GM18507 (cell line): ENCODE measurements around the gene VIT.

Experiments used
- DNase-seq: peaks from one replicate; pipeline ENCODE4 v3.0.0; 2011; ENCODE audit warnings: low read depth; ENCODE audit not compliant: insufficient read length; ENCODE audit errors: extremely low spot score
- FAIRE-seq: peaks from 2 replicates; lab custom pipeline; 2011; peaks lifted over from hg19 to GRCh38; lab: Jason Lieb, UNC

Gene VIT, protein sequence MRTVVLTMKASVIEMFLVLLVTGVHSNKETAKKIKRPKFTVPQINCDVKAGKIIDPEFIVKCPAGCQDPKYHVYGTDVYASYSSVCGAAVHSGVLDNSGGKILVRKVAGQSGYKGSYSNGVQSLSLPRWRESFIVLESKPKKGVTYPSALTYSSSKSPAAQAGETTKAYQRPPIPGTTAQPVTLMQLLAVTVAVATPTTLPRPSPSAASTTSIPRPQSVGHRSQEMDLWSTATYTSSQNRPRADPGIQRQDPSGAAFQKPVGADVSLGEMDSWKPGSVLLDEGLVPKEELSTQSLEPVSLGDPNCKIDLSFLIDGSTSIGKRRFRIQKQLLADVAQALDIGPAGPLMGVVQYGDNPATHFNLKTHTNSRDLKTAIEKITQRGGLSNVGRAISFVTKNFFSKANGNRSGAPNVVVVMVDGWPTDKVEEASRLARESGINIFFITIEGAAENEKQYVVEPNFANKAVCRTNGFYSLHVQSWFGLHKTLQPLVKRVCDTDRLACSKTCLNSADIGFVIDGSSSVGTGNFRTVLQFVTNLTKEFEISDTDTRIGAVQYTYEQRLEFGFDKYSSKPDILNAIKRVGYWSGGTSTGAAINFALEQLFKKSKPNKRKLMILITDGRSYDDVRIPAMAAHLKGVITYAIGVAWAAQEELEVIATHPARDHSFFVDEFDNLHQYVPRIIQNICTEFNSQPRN

DNA sequence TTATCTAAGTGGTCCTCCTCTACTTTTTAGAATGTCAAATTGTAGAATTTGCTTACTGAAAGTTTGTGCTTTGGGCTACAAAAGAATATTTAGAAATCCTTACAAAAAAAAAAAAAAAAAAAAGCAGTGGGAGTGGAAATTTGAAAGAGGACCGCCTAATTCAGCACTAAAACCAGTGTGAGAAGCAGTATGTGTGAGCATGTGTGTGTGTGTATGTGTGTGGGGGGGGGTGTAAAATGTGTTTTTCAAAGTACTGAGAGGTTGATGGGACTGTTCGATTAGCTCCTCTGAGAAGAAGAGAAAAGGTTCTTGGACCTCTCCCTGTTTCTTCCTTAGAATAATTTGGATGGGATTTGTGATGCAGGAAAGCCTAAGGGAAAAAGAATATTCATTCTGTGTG lies at the start of gene VIT:
TSS of gene VIT (plus strand) at position 175 of the 400 bp plus-strand sequence. CDS start 19,664 bp downstream, outside the sequence.
- no peak for DNase-seq
- no peak for FAIRE-seq

DNA sequence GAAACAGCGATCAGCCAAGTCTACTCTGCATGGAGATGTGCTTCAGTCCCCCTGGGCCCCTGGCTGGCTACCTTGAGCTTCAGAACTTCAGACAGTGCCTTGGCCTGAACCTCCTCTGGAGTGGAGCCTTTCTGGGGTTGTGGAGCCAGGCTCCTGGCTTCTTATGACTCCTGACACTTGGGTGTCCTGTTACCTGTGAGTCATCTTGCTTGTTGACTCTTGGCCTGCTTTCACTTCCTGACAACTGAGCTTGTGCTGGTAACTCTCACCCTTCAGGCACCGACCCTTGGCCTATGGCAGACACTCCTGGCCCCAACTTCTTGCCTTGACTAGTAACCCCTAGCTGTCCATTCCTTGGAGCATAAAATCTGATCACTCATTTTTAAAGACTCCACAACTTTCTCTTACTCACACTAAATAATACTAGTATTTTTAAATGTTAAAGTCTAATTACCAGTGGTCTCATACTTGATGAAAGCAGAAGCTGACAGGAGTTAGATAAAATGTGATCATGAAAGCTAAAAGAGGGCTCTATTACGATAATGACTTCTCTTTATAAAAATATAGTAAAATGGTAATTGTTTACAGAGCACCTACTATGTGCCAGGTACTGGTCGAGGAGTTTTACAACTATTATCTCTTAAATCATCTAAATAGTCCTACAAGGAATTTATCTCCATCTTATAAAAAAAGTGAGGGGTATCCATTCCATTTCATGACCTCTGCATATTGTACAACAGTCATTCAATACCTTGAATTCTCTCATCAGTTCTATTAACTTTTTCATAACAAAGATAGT lies 46.3 kb upstream of the VIT start:
- DNase-seq (no peak), FAIRE-seq (no peak)

DNA sequence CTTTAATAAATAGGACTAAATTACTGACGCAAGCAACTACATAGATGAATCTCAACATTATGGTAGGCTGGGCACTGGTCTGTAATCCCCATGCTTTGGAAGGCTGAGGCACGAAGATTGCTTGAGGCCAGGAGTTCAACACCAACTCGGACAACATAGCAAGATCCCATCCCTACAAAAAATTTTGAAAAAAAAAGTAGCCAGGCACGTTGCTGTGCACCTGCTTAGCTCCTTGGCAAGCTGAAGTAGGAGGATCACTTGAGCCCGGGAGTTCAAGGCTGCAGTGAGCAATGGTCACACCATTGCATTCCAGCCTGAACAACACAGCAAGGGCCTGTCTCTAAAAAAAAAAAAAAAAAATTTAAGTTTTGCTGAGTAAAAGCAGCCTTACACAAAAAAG lies 43.4 kb upstream of the VIT start:
- FAIRE-seq (no peak), DNase-seq (no peak)

DNA sequence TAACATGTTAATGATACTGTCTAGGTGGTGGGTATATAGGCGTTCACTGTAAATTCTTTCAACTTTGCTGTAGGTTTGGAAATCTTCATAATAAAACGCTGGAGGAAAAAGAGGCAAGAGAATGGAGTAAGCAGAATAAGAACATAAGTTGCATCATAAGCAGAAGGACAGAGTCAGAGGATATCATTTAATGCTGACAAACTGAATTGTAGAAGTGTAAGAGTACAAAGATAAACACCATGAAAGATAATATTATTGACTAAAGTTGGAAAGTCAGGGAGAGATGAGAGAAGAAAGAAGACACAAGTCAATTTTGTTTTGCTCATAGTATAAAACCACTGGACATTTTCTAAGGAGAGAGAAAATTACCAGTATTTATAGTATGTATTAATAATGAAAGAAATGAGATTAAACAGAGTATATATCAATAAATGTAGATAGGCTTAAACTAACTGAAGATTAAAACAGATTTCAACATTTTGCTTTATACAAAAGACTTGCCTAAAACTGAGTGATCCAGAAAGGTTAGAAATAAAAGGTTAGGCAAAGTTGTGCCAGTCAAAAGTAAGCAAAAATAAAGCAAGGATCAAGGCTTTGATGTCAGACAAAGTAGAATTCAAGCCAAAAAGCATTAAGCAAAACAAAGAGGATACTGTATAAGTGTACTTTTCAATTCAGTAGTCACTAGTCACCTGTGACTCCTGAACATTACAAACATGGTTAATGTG lies 42.4 kb upstream of the VIT start:
- FAIRE-seq = no peak

DNA sequence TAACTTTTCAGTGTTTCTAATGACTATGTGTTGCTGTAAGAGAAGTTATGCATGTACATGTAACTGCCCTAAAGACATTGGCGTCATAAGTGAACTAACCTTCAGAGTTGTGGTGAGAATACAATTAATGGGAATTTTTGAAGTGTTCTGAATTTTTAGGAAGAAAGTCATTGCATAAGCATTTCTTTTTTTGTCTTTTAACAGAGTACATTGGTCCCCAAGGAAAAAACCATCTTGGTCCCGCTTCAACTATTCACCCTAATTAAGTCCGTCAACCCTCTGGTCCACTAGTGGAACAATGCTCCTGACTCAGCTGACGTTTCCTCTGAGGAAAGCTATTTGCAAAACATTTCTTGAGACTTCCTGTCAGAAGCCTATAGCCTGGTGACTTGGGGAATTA lies 41.1 kb upstream of the VIT start:
- DNase-seq (no peak), FAIRE-seq (no peak)

More for the DNA sequence above, 42.4 kb upstream of the VIT start:
- DNase-seq = no peak

DNA sequence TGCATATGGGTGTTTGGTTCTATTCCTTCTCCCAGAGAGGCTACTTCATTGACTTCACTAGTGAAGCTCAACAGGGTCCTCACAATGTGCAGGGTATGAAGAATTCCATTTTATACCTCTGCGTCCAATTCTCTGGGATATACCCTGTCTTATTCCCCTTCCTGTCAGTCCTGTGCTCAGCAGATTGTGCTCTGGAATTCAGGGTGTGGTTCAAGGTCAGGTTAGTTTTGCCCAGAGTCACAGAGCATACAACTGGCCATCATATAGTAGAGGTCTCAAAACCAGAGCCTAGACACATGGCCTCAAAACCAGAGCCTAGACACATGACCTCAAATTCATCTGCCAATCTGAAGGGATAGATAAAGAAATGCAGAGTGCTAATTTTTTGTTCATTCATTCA lies 38.8 kb upstream of the VIT start:
- DNase-seq (no peak), FAIRE-seq (no peak)

DNA sequence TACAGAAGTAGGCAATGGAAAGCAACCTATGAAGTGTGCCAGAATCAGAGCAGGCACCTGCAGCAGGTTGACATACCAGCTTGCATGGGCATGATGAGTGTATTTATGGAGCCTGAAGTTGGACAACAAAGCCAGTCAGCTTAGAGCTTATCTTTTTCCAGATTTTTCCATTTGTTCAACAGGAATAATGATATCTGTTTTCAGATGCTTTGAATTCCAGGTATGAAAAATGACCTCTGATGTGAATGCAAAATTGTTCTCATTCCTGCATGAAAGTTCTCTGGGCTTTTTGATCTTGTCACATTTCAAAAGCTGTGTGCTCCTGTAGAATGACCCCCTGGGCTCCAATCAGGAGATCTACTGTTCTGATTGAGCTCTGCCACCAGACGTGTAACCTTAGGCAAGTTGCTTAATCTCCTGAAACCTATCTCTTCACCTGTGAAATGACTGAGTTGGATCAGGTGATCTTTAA lies 38.2 kb upstream of the VIT start:
- no peak for FAIRE-seq

DNA sequence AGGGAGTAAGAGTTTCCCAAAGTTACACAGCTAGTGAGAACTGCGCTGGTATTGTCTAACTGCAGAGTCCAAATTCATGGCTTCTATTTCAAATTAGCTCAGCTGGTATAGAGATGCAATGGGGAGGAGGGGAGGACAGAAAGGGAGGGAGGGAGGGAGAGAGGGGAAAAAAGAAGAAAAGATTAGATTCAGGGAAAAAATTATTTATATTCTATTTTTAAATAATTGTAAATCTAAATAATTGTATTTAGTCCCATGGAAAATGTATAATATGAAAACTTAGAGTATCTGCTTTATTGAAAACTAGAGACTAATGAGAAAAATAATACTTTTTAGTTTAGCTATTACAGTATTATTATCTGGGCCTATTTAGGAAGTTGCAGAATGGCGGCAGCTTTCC lies 37.3 kb upstream of the VIT start:
- DNase-seq = no peak
- FAIRE-seq = no peak

More for the DNA sequence above, 38.2 kb upstream of the VIT start:
- DNase-seq = no peak

DNA sequence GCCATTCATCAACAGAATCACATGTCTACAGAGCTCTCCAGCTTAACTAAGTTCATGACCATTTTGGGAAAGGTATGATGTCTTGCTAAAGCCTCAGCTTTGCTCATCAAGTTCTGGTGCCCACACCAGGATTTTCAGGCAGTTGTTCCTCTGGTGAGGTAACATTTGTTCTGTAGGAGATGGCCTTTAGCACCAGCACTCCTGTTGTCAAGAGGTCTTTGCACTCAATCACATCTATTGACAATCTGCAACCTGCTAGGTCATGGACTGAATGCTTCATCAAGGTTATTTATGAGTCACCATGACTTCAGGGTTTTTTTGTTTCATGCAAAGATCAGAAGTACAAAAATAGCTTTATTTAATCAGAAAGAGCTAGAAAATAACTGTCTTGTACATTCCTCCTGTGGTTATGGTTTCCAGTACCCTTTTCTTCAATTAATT lies 36.6 kb upstream of the VIT start:
- DNase-seq (no peak), FAIRE-seq (no peak)

DNA sequence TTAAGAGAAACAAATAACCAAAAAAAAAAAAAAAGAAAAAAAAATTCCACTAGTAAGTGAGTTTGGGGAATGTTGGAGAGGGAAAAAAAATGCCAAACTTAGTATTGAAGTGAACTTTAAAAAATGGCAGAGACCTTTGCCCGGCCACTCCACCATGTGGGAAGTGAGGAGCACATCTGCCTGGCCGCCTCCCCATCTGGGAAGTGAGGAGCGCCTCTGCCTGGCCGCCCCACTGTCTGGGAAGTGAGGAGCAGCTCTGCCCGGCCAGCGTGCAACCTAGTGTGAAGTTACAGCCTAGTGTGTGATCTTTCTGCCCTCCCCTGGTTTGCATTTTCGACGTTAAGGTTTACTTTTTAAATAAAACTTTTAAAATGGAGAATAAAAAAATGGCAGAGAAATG lies 33.9 kb upstream of the VIT start:
- no peak for FAIRE-seq
- DNase-seq = no peak

DNA sequence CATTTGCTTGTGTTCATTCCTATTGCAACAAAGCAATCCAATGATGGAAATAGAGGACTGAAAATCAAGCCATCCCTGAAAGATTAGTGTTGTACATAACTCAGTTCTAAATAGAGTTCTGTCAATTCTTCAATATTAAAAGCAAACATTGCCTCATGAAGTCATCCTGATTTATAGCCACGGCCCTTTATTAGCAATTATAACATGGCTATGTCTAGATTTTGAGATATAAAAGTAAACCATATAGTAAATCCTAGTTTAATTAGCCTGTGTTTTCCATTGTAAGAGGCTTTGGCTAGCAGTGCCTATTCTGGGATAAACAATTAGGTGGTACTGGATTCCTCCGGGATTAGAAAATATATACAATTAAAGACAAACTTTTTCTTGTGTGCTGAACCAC lies 33.2 kb upstream of the VIT start:
- FAIRE-seq (no peak), DNase-seq (no peak)

DNA sequence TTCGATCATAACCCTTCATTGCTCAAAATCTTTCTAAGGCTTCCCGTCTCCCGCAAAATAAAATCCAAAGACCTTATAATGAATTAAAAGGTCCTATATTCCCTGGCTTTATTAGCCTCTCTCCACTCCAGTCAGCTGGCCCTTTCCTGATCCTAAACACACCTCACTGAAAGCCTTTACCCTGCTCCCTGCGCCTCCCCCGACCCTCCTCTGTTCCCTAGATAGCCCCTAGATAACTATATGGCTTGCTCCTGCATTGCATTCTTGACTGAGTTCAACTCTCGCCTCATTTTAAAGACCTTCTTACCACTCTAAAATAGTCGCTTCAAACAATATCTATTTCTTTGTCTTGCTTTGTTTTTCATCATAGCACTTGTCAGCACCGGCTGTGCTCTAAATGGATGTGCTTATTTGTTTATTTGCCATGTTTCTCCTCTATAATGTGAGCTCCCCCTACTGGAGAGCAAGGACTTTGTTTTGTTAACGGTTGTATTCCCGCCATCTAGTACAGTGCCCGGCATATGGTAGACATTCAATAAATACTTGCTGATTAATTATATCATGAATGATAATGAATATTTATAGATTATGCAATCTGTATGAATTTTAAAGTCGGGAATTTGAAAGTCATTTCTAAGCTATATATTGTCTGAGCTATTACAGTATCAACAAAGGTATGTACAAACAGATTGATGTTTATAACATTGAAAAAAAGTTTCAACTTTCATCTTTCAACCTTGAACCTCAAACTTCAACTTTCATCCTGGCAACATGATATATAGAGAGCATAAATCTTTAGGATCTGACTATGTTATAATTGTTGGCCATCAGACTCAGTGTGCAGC lies 32.4 kb upstream of the VIT start:
- DNase-seq = no peak
- peak; percentile 75 for FAIRE-seq

DNA sequence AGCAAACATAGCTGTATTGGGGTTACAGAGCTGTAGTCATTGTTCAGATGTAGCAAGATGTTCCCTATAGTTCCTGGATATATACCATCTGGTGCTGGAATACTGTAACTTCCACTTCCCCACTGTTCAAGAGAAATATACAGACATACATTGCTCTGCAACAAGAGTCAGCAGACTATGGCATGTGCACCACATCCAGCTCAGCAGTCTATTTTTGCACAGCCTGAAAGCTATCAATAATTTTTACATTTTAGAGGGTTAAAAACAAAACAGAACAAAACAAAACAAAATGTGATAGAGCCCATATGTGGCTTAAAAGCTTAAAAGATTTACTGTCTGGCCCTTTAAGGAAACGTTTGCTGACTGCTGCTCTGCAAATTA lies 31.8 kb upstream of the VIT start:
- DNase-seq = no peak
- no peak for FAIRE-seq

DNA sequence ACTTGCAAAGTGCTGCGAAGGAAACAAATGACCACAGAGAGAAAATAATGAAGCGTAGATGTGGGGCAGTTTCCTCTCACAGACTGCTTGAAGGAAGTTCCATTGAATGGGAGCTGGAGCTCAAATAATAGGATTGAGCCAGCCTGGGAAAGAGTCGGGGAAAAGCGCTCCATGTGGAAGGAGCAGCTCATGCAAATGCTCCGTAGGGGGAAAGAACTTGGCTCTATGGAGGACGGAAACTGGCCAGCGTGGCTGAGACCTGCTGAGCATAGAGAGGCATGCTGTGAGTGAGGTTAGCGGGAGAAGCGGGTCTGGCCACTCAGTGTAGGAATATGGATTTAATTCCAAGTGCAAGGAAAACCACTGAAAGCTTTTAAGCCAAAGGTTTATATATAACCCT lies 28.6 kb upstream of the VIT start:
- no peak for FAIRE-seq

DNA sequence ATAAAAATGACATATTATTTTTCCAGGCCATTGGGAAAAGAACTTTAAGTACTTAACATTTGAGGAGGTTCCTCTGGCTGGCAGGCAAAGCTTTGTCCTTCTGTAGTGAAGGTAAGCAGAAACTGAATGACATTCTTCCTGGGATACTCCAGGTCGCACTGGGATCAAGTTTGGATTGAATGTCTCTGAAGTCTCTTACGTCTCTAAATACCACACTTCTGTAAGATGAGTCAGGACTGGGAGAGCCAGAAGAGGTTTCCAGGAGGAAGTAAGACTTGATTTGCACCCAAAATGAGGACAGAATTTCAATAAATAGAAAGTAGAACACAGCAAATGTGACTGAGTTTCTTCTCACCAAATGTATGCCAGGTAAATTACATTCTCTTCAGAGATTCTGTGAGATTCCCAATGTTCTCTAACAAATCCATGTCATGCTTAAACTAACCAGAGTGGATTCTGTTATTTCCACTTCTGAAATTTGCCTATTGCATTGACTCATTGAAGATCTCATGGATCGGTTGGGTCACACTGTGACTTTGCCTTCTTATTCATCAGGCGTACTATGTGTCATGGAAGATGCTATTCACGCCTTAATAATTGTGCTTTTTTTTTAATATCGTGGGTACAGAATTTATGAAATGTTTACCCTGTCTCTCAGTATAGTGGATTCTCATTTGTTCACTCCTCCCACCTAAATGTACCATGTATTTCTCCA lies 25.5 kb upstream of the VIT start:
- no peak for DNase-seq
- FAIRE-seq = no peak

More for the DNA sequence above, 28.6 kb upstream of the VIT start:
- no peak for DNase-seq

DNA sequence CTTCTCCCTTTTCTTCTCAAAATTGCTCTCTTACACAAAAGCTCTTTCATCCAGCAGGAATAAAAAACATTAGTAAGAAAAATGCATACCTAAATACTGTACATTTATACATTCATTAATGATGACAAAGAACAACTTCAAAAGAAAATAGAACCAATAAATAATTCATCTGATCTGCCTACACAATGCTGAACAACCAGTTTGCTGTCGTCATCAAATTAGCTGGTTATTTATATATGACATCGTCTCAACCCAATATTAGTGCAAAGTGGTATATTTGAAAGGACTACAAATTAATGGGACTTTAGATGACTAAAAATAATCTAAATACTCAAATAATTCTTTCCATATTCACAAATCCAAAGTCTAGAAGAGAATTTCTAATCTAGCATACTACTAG lies 24.8 kb upstream of the VIT start:
- no peak for DNase-seq
- FAIRE-seq = no peak

DNA sequence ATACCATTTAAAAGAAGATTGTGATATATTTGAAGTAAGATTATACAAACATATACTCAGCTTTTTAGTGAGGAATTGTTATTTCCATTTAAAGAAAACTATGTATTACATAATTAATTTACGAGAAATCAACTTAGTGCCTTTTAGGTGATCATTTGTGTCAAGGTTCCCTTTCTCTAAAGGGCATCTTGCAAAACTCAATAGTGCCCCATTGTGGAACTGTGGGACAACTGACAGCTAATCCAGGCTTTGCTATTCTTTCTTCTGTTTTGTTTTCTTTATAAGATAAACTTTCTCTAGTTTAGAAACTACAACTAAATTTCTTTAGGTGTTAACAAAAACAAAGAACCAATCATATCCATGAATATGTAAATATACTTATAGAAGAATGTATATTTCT lies 24.3 kb upstream of the VIT start:
- no peak for FAIRE-seq
- DNase-seq = no peak
